ENCODE results near the gene ATG7. TPM values are rescaled to one million over a fixed set of nuclear protein-coding genes. Genes with fewer than 3 reads are reported as not detected.
"Not testable (repeated sequence)": the region's sequence is repeated elsewhere in the genome, so short reads cannot be mapped to it uniquely, and the experiment has no call there.

ATG7 gene
- total and polyA plus RNA-seq, 9 donors = 11.3 to 22.2 (median 14.9) TPM

DNA sequence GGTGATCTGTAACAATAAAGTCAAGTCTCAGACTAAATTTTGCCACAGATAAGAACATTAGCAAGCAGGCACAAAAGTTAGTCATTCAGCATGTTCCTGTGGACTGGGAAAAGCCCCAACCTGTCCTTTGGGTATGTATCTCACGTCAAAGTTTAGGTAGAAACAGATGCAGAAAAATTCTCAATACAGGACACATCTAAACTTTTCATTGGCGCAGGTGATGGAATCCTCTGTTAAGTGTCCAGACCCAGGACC is 120.6 kb downstream of the ATG7 start:
- Histone ChIP-seq H3K36me3 (ENCODE audit: control insufficient read depth, insufficient read depth, low read length) (no peaks in the 10 kb centered on the region), H3K4me1 (ENCODE audit: control insufficient read depth, insufficient read depth, low read length) (peaks cover 11% of the 10 kb centered on the region), H3K27ac (ENCODE audit: low read length) (no peak overlapping the region), H3K4me3 (ENCODE audit: low read length) (no peak overlapping the region), H3K9me3 (replicated peaks; ENCODE audit: control insufficient read depth, low read depth, low read length) (no peaks in the 10 kb centered on the region), H3K27me3 (ENCODE audit: control insufficient read depth, insufficient read depth, low read length) (no peaks in the 10 kb centered on the region)
- WGBS (ENCODE audit: insufficient coverage) = no CpG with 5 or more reads among the region's 2 CpGs
- DNase-seq = no peak

DNA sequence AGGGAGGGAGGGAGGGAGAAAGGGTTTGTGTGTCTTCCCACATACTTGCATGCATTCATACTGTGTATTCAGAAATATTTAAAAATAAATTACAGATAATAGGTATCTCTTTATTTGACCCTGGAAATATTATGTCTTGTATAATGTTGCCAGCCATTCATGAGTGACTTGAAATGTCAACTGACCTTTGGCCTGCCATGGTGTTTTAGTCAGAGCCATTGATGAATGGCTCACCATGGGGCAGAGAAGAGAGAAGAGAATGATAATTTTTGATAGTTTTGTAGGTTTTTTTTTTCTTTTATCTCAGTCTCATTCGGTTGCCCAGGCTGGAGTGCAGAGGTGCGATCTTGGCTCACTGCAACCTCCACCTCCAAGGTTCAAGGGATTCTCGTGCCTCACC is 121.2 kb downstream of the ATG7 start:
- Histone ChIP-seq H3K4me3 (ENCODE audit: low read length) (no peak overlapping the region), H3K9me3 (replicated peaks; ENCODE audit: control insufficient read depth, low read depth, low read length) (no peaks in the 10 kb centered on the region), H3K27ac (ENCODE audit: low read length) (no peak overlapping the region), H3K27me3 (ENCODE audit: control insufficient read depth, insufficient read depth, low read length) (no peaks in the 10 kb centered on the region), H3K36me3 (ENCODE audit: control insufficient read depth, insufficient read depth, low read length) (no peaks in the 10 kb centered on the region), H3K4me1 (ENCODE audit: control insufficient read depth, insufficient read depth, low read length) (peaks cover 11% of the 10 kb centered on the region)
- DNase-seq = no peak
- no CpG with 5 or more reads among the region's 3 CpGs for whole genome bisulfite sequencing (ENCODE audit: insufficient coverage)

DNA sequence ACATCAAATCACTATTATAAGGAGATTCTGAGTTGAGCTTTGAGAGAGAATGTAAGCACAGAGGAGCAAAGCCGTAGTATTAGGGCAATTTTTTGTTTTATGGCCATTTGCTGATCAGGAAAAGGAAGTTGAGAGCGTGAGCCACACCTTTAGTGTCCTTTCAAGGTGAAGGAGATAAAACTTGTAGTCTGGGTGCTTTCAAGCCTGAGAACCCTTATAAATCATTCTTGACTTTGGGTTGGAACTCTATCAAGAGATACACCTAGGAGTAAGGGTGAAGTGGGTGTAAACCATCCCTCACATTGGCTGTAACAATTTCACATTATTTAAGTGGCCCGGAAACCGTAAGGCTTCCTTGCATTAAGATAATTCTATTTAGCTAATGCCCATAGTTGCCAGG is 122.2 kb downstream of the ATG7 start:
- WGBS (ENCODE audit: insufficient coverage) = 83% methylated on average over 1 of the region's 4 CpGs
- H3K27ac ChIP-seq (ENCODE audit: low read length) = no peak overlapping the region
- H3K36me3 ChIP-seq (ENCODE audit: control insufficient read depth, insufficient read depth, low read length) = no peaks in the 10 kb centered on the region
- DNase-seq = no peak
- H3K27me3 ChIP-seq (ENCODE audit: control insufficient read depth, insufficient read depth, low read length) = no peaks in the 10 kb centered on the region
- H3K9me3 ChIP-seq (replicated peaks; ENCODE audit: control insufficient read depth, low read depth, low read length) = no peaks in the 10 kb centered on the region
- H3K4me3 ChIP-seq (ENCODE audit: low read length) = no peak overlapping the region
- peaks cover 11% of the 10 kb centered on the region for H3K4me1 ChIP-seq (ENCODE audit: control insufficient read depth, insufficient read depth, low read length)

DNA sequence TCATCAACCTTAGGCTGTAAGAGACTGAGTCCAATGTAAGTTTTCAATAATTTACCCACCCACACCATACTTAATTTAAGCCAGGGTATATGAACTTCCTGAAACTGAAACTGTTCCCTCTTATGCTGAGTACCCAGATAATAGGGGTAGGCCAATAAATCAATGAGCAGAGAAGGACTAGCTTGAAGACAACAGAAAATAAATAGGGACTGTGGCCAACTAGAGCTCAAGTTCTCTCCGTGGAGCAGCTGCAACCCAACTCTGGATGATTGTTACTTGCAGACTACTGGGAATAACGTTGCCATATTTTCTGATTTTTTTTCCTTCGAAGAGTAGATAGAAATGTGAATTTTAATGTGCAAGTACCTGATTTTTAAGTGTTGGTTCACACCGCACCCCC is 128.0 kb downstream of the ATG7 start:
- H3K27me3 ChIP-seq (ENCODE audit: control insufficient read depth, insufficient read depth, low read length) = no peaks in the 10 kb centered on the region
- WGBS (ENCODE audit: insufficient coverage) = no CpG with 5 or more reads among the region's 4 CpGs
- no peak overlapping the region for H3K27ac ChIP-seq (ENCODE audit: low read length)
- no peaks in the 10 kb centered on the region for H3K4me1 ChIP-seq (ENCODE audit: control insufficient read depth, insufficient read depth, low read length)
- DNase-seq = peak; percentile 66
- H3K36me3 ChIP-seq (ENCODE audit: control insufficient read depth, insufficient read depth, low read length) = no peaks in the 10 kb centered on the region
- H3K9me3 ChIP-seq (replicated peaks; ENCODE audit: control insufficient read depth, low read depth, low read length) = no peaks in the 10 kb centered on the region
- no peak overlapping the region for H3K4me3 ChIP-seq (ENCODE audit: low read length)

DNA sequence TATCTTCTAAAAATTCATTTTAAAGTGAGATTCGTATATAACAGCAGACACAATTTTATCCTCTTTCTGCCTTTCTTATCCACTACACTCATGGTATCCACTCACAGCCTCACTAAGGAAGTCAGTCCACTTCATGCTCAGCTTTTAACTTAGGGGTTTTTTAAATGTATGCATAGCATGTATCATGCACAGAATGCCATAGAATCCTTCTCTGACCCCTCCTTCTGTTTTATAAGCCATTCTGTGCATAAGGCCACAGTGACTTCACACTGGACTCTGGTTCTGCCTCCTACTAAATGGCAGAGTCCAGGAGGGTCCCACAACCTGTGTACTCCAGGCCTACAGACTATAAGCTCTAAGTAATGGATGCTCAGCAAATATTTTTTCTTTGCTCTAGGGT is 129.2 kb downstream of the ATG7 start:
- DNase-seq = no peak
- Histone ChIP-seq H3K36me3 (ENCODE audit: control insufficient read depth, insufficient read depth, low read length) (peaks cover 8% of the 10 kb centered on the region), H3K9me3 (replicated peaks; ENCODE audit: control insufficient read depth, low read depth, low read length) (no peaks in the 10 kb centered on the region), H3K4me3 (ENCODE audit: low read length) (no peak overlapping the region), H3K4me1 (ENCODE audit: control insufficient read depth, insufficient read depth, low read length) (no peaks in the 10 kb centered on the region), H3K27ac (ENCODE audit: low read length) (no peak overlapping the region), H3K27me3 (ENCODE audit: control insufficient read depth, insufficient read depth, low read length) (no peaks in the 10 kb centered on the region)
- no CpG with 5 or more reads among the region's 1 CpG for WGBS (ENCODE audit: insufficient coverage)

DNA sequence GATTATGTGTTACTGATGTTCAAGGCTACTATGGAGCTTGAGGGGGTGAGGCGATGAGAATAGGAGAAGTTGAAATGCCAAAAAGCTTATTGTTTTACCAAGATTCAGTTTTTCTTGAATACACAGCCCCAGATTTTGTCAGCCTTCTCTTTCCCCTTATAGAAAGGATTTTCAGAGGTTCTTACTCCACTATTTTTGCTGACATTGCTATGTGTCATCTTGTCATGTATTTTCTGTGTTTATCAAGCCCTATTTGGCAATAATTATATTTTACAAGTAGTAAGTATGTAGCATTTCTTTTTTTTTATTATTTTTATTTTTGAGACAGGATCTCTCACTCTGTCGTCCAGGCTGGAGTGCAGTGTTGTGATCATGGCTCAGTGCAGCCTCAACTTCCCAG is 133.1 kb downstream of the ATG7 start:
- H3K27ac ChIP-seq (ENCODE audit: low read length) = no peak overlapping the region
- H3K9me3 ChIP-seq (replicated peaks; ENCODE audit: control insufficient read depth, low read depth, low read length) = peaks cover 9% of the 10 kb centered on the region
- no peak overlapping the region for H3K4me3 ChIP-seq (ENCODE audit: low read length)
- H3K4me1 ChIP-seq (ENCODE audit: control insufficient read depth, insufficient read depth, low read length) = no peaks in the 10 kb centered on the region
- H3K36me3 ChIP-seq (ENCODE audit: control insufficient read depth, insufficient read depth, low read length) = peaks cover 8% of the 10 kb centered on the region
- DNase-seq = no peak
- H3K27me3 ChIP-seq (ENCODE audit: control insufficient read depth, insufficient read depth, low read length) = no peaks in the 10 kb centered on the region
- no CpG with 5 or more reads among the region's 2 CpGs for WGBS (ENCODE audit: insufficient coverage)

DNA sequence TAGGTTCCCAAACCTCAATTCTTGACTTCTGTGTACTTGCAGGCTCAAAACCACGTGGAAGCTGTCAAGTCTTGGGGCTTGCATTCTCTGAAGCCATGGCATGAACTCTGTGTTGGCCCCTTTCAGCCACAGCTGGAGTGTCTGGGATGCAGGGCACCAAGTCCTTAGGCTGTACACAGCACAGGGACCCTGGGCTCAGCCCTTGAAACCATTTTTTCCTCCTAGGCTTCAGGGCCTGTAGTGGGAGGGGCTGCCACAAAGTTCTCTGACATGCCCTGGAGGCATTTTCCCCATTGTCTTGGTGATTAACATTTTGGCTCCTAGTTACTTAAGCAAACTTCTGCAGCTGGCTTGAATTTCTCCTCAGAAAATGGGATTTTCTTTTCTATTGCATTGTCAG is 135.4 kb downstream of the ATG7 start:
- Histone ChIP-seq H3K9me3 (replicated peaks; ENCODE audit: control insufficient read depth, low read depth, low read length) (peaks cover 9% of the 10 kb centered on the region), H3K36me3 (ENCODE audit: control insufficient read depth, insufficient read depth, low read length) (peaks cover 8% of the 10 kb centered on the region), H3K4me1 (ENCODE audit: control insufficient read depth, insufficient read depth, low read length) (no peaks in the 10 kb centered on the region), H3K27ac (ENCODE audit: low read length) (no peak overlapping the region), H3K4me3 (ENCODE audit: low read length) (no peak overlapping the region), H3K27me3 (ENCODE audit: control insufficient read depth, insufficient read depth, low read length) (no peaks in the 10 kb centered on the region)
- no peak for DNase-seq
- WGBS (ENCODE audit: insufficient coverage) = 82% methylated on average over 1 of the region's 1 CpG

DNA sequence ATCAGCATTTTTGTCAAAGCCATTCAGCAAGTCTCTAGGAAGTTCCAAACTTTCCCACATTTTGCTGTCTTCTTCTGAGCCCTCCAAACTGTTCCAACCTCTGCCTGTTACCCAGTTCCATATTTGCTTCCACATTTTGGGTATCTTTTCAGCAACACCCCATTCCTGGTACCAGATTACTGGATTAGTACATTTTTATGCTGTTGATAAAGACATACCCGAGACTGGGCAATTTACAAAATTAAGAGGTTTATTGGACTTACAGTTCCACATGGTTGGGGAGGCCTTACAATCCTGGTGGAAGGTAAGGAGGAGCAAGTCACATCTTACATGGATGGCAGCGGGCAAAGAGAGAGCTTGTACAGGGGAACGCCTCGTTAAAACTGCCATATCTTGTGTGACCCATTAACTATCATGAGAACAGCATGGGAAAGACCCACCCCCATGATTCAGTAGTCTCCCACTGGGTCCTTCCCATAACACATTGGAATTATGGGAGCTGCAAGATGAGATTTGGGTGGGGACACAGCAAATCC is 136.2 kb downstream of the ATG7 start:
- DNase-seq; H3K27ac ChIP-seq (ENCODE audit: low read length); H3K36me3 ChIP-seq (ENCODE audit: control insufficient read depth, insufficient read depth, low read length); H3K4me1 ChIP-seq (ENCODE audit: control insufficient read depth, insufficient read depth, low read length); H3K9me3 ChIP-seq (replicated peaks; ENCODE audit: control insufficient read depth, low read depth, low read length); H3K4me3 ChIP-seq (ENCODE audit: low read length); H3K27me3 ChIP-seq (ENCODE audit: control insufficient read depth, insufficient read depth, low read length): not testable (repeated sequence)
- WGBS (ENCODE audit: insufficient coverage) = no CpG with 5 or more reads among the region's 4 CpGs

DNA sequence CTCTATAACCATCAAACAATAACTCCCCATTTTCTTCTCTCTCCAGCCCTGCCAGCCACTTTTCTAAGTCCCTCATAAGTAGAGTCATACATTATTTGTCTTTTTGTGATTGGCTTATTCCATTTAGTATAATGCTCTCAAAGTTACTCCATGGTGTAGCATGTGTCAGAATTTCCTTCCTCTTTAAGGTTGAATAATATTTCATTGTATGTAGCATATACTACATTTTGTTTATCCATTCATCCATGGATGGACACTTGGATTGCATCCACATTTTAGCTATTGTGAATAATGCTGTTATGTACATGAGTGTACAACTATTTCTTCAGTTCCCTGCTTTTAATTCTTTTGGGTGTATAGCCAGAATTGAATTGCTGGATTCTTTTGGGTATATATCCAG is 138.4 kb downstream of the ATG7 start:
- Histone ChIP-seq H3K27me3 (ENCODE audit: control insufficient read depth, insufficient read depth, low read length) (no peaks in the 10 kb centered on the region), H3K4me3 (ENCODE audit: low read length) (no peak overlapping the region), H3K4me1 (ENCODE audit: control insufficient read depth, insufficient read depth, low read length) (no peaks in the 10 kb centered on the region), H3K9me3 (replicated peaks; ENCODE audit: control insufficient read depth, low read depth, low read length) (peaks cover 14% of the 10 kb centered on the region), H3K27ac (ENCODE audit: low read length) (no peak overlapping the region), H3K36me3 (ENCODE audit: control insufficient read depth, insufficient read depth, low read length) (peaks cover 6% of the 10 kb centered on the region)
- DNase-seq = no peak

DNA sequence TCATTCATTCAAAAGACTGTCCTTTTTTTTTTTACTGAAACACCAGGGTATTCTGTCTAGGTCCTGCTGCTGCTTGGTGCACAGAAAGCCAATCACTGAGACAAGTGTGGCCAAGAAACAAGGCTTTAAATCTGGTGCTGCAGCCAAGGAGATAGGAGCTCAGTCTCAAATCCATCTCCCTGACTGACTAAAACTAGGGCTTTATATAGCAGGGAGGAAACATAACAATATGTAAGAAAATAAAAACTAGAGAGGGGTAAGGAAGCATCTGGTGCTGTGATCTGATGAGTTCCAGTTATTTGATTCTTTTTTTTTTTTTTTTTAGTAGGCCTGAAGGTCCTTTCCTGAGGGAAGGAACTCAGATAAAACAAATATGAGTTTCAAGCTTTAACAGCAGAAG is 139.8 kb downstream of the ATG7 start:
- Histone ChIP-seq H3K9me3 (replicated peaks; ENCODE audit: control insufficient read depth, low read depth, low read length) (peaks cover 14% of the 10 kb centered on the region), H3K4me3 (ENCODE audit: low read length) (no peak overlapping the region), H3K4me1 (ENCODE audit: control insufficient read depth, insufficient read depth, low read length) (no peaks in the 10 kb centered on the region), H3K36me3 (ENCODE audit: control insufficient read depth, insufficient read depth, low read length) (no peaks in the 10 kb centered on the region), H3K27ac (ENCODE audit: low read length) (no peak overlapping the region), H3K27me3 (ENCODE audit: control insufficient read depth, insufficient read depth, low read length) (no peaks in the 10 kb centered on the region)
- DNase-seq = no peak

DNA sequence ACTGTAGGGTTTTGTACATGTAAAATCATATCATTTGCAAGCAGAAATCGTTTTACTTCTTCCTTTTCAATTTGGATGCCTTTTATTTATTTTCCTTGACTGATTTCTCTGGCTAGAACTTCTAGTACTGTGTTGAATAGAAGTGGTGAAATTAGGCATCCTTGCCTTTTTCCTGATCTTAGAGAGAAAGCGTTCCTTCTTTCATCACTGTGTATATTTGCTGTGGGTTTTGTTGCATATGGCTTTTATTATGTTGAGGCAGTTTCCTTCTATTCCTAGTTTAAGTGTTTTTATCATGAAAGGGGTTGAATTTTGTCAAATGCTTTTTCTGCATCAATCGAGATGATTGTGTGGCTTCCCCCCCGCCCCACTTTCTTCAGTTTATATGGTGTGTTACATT is 140.9 kb downstream of the ATG7 start:
- Histone ChIP-seq H3K36me3 (ENCODE audit: control insufficient read depth, insufficient read depth, low read length) (no peaks in the 10 kb centered on the region), H3K4me3 (ENCODE audit: low read length) (no peak overlapping the region), H3K4me1 (ENCODE audit: control insufficient read depth, insufficient read depth, low read length) (no peaks in the 10 kb centered on the region), H3K27me3 (ENCODE audit: control insufficient read depth, insufficient read depth, low read length) (no peaks in the 10 kb centered on the region), H3K27ac (ENCODE audit: low read length) (no peak overlapping the region), H3K9me3 (replicated peaks; ENCODE audit: control insufficient read depth, low read depth, low read length) (peaks cover 10% of the 10 kb centered on the region)
- no peak for DNase-seq
- WGBS (ENCODE audit: insufficient coverage) = no CpG with 5 or more reads among the region's 4 CpGs
